ENCODE data around the gene CWH43.

DNA sequence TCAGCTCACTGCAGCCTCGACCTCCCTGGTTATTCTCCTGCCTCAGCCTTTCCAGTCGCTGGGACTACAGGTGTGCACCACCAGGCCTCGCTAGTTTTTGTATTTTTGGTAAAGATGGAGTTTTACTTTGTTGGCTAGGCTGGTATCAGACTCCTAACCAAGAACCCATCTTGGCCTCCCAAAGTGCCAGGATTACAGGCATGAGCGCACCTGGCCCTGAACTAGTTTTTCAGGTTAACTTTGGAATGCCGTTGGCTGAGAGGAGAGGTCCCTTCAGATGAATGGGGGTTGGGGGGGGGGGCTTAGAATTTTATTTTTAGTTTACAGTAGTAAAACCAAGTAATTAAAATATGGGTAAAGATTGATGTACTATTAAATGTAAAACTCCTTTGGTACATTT lies 23.4 kb upstream of the CWH43 start:
- TF ChIP-seq POLR2A (IDR thresholded peaks at IDR 0.05; ENCODE audit: low read depth, low read length), result no peak
- no peak for TF ChIP-seq POLR2AphosphoS5 (IDR thresholded peaks at IDR 0.05; ENCODE audit: low read depth, low read length)
- TF ChIP-seq TAF1 (IDR thresholded peaks at IDR 0.05; ENCODE audit: low read depth, low read length), result no peak
- no peak for TF ChIP-seq SPI1 (IDR thresholded peaks at IDR 0.05; ENCODE audit: low read depth, low read length)

Measured in GM12891 (cell line).